Glutamatergic neuron (in vitro differentiated cells): ENCODE data around the gene BCAP31. TPM values are rescaled to one million over a fixed set of nuclear protein-coding genes. Genes with fewer than 3 reads are reported as not detected.
"Not testable (repeated sequence)": the region's sequence is repeated elsewhere in the genome, so short reads cannot be mapped to it uniquely, and the experiment has no call there.

ENCODE experiments used
- DNase-seq: peaks from one replicate; pipeline ENCODE4 v3.0.0; 2022
- H3K27ac Mint-ChIP-seq: one replicate; pipeline ENCODE4 v1.8.0; 2020; ENCODE audit warnings: mild to moderate bottlenecking, mixed read lengths, inconsistent platforms; ENCODE audit not compliant: unreplicated experiment
- H3K27me3 Mint-ChIP-seq: one replicate; pipeline ENCODE4 v1.8.0; 2020; ENCODE audit warnings: mild to moderate bottlenecking, moderate library complexity, mixed read lengths, inconsistent platforms; ENCODE audit not compliant: unreplicated experiment
- H3K36me3 Mint-ChIP-seq: one replicate; pipeline ENCODE4 v1.8.0; 2020; ENCODE audit warnings: mild to moderate bottlenecking, mixed read lengths, inconsistent platforms; ENCODE audit not compliant: unreplicated experiment
- H3K4me1 Mint-ChIP-seq: one replicate; pipeline ENCODE4 v1.8.0; 2020; ENCODE audit warnings: mild to moderate bottlenecking, low read depth, mixed read lengths, inconsistent platforms; ENCODE audit not compliant: unreplicated experiment
- H3K4me3 Mint-ChIP-seq: one replicate; pipeline ENCODE4 v1.8.0; 2020; ENCODE audit warnings: mild to moderate bottlenecking, mixed read lengths, inconsistent platforms; ENCODE audit not compliant: unreplicated experiment
- H3K9me3 Mint-ChIP-seq: one replicate; pipeline ENCODE4 v1.8.0; 2020; ENCODE audit warnings: mild to moderate bottlenecking, moderate library complexity, mixed read lengths, inconsistent platforms; ENCODE audit not compliant: unreplicated experiment
- CTCF ChIP-seq: fragments of 200-600 bp; sonication (generic); IDR thresholded peaks from one replicate; pipeline ENCODE4 v1.5.0; 2021; ENCODE audit not compliant: partially characterized antibody, unreplicated experiment
- total RNA-seq: library from RNA; stranded (reverse); fragmentation: NEBNext Ultra II Directional; extraction: Animal tissue kit (Norgen Biotek cat#: 25700); gene quantifications from one replicate; pipeline ENCODE4 v1.2.1, GENCODE V29; 2021; ENCODE audit not compliant: unreplicated experiment

Gene BCAP31
- total RNA-seq, 1 donor from 2014 or later: 155 TPM

GRCh38 chrX:153692003-153692402 lies 32.2 kb downstream of the BCAP31 start:
- Mint-ChIP-seq H3K27ac (no peak overlapping the region), H3K4me1 (no peaks in the 10 kb centered on the region), H3K27me3 (no peaks in the 10 kb centered on the region), H3K36me3 (no peaks in the 10 kb centered on the region), H3K4me3 (no peak overlapping the region), H3K9me3 (peaks cover 1% of the 10 kb centered on the region)
- TF ChIP-seq CTCF: no peak
- DNase-seq: no peak

GRCh38 chrX:153691032-153691827 lies 33.0 kb downstream of the BCAP31 start:
- H3K36me3 Mint-ChIP-seq, H3K4me3 Mint-ChIP-seq, H3K4me1 Mint-ChIP-seq, DNase-seq, H3K27me3 Mint-ChIP-seq, H3K27ac Mint-ChIP-seq, H3K9me3 Mint-ChIP-seq: not testable (repeated sequence)

- TF ChIP-seq CTCF: no peak
Observed at GRCh38 chrX:153690466-153690865, 33.7 kb downstream of the BCAP31 start.

GRCh38 chrX:153689654-153690465 lies 34.3 kb downstream of the BCAP31 start:
- TF ChIP-seq CTCF: peak; percentile 29
- peak overlapping the region; percentile 68 for H3K4me3 Mint-ChIP-seq
- no peak overlapping the region for H3K27ac Mint-ChIP-seq
- peaks cover 2% of the 10 kb centered on the region for H3K4me1 Mint-ChIP-seq
- no peaks in the 10 kb centered on the region for H3K36me3 Mint-ChIP-seq
- no peaks in the 10 kb centered on the region for H3K9me3 Mint-ChIP-seq
- peak; percentile 62 for DNase-seq
- H3K27me3 Mint-ChIP-seq: no peaks in the 10 kb centered on the region

More at GRCh38 chrX:153690466-153690865, 33.7 kb downstream of the BCAP31 start:
- DNase-seq: no peak
- H3K4me1 Mint-ChIP-seq: peaks cover 2% of the 10 kb centered on the region
- H3K9me3 Mint-ChIP-seq: no peaks in the 10 kb centered on the region
- H3K27ac Mint-ChIP-seq: no peak overlapping the region
- H3K36me3 Mint-ChIP-seq: no peaks in the 10 kb centered on the region
- H3K4me3 Mint-ChIP-seq: peak overlapping the region; percentile 68
- H3K27me3 Mint-ChIP-seq: no peaks in the 10 kb centered on the region

GRCh38 chrX:153688911-153689590 lies 35.1 kb downstream of the BCAP31 start:
- Mint-ChIP-seq H3K36me3 (no peaks in the 10 kb centered on the region), H3K4me3 (peak overlapping the region; percentile 67), H3K4me1 (peaks cover 2% of the 10 kb centered on the region), H3K27ac (no peak overlapping the region), H3K9me3 (no peaks in the 10 kb centered on the region), H3K27me3 (no peaks in the 10 kb centered on the region)
- DNase-seq: peak; percentile 36
- TF ChIP-seq CTCF: no peak
